H1 (cell line): ENCODE data around the gene RPS26. TPM values are rescaled to one million over a fixed set of nuclear protein-coding genes. Genes with fewer than 3 reads are reported as not detected.

Source experiments
- BACH1 ChIP-seq: IDR thresholded peaks from 2 replicates; pipeline ENCODE4 v1.6.1; 2012; ENCODE audit warnings: low read length, improper control_type of control experiment
- CHD1 ChIP-seq: IDR thresholded peaks from 2 replicates; pipeline ENCODE4 v1.6.1; 2012; ENCODE audit warnings: low read depth, low read length, improper control_type of control experiment
- EGR1 ChIP-seq: IDR thresholded peaks from 2 replicates; pipeline ENCODE4 v1.6.1; 2011; ENCODE audit warnings: low read depth, low read length, borderline replicate concordance
- HDAC6 ChIP-seq: IDR thresholded peaks from one replicate; pipeline ENCODE4 v1.7.1; 2012; ENCODE audit warnings: low read depth, mild to moderate bottlenecking, inconsistent platforms, low read length, moderate library complexity
- POU5F1 ChIP-seq: IDR thresholded peaks from 2 replicates; pipeline ENCODE4 v1.6.1; 2011; ENCODE audit warnings: low read depth, mild to moderate bottlenecking, low read length, moderate library complexity
- RXRA ChIP-seq: IDR thresholded peaks from 2 replicates; pipeline ENCODE4 v1.6.1; 2011; ENCODE audit warnings: low read depth, mild to moderate bottlenecking, low read length, moderate library complexity; ENCODE audit not compliant: insufficient read depth
- SIN3A ChIP-seq, 2 experiments: IDR thresholded peaks in 1 of 2; conservative IDR thresholded peaks in 1 of 2; 2 replicates each; pipeline ENCODE4 v1.6.1; 2011 to 2012; ENCODE audit warnings: low read length in 2 of 2, improper control_type of control experiment in 1 of 2, low read depth in 1 of 2, mild to moderate bottlenecking in 1 of 2
- SIRT6 ChIP-seq: IDR thresholded peaks from one replicate; pipeline ENCODE4 v1.7.1; 2012; ENCODE audit warnings: low read length, inconsistent platforms
- TAF1 ChIP-seq: IDR thresholded peaks from 2 replicates; pipeline ENCODE4 v1.6.1; 2011; ENCODE audit warnings: mild to moderate bottlenecking, low read depth, low read length
- TEAD4 ChIP-seq: IDR thresholded peaks from 2 replicates; pipeline ENCODE4 v1.6.1; 2012; ENCODE audit warnings: low read depth, low read length, inconsistent platforms, mixed read lengths
- polyA plus RNA-seq, 7 experiments: library from polyadenylated mRNA; depleted of rRNA in 3 of 7; stranded (reverse) in 5 of 7; unstranded in 2 of 7; fragments of >200 nt in 5 of 7; fragments of 200-250 nt in 2 of 7; gene quantifications; 1 replicate in 5 of 7; 2 replicates in 1 of 7; 4 replicates in 1 of 7; pipeline versions ENCODE4 v1.2.1 to v1.2.3, GENCODE V29; 2011 to 2013; ENCODE audit warnings: missing spikeins in 2 of 7, mixed read lengths in 2 of 7
- total RNA-seq: library from RNA; stranded (reverse); fragmentation: NEBNext Ultra II Directional; extraction: Animal tissue kit (Norgen Biotek cat#: 25700); gene quantifications from 2 replicates; pipeline ENCODE4 v1.2.1, GENCODE V29; 2021

Gene RPS26
- total and polyA plus RNA-seq, 2 of the 8 experiments (the other 6 are each of a cell fraction or from before 2014, with no cell fraction given): 53.4 to 1,922 TPM

DNA sequence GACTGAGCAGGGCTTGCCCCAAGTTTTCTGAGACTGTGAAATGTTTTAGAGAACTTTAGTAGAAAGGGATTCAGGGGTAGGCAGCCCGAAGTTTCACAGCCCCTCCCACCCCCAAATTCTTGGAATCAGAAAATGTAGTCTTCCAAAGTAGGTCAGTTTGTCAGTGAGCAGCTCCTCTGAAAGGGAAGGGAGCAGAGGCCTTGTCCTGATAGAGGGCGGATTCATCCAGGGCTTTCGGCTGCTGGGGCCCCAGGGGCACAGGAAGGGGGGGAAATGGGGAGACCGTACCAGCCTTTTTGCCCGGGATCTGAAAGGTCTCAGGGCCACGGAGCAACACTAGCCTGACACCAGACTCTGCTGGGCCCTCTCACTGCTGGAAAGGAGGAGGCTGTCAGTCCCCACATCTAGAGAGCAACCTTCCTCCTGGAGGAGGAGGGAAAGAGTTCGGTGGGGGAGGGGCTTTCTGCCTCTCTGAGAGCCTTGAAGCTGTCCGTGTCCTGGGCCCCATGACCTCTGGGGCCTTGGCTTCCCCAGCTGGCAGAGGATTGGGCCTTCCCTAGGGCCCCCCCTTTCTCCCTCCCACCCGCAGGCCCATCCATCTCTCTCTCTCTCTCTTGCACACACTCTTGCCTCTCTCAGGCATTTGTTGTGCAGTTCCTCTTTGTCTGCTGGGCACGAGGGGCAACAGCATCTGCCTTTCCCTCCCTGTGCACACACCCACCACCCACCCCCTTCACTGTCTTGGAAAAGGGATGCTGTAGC is 21.1 kb upstream of the RPS26 start, which contains the start of gene IKZF4 (continued):
- peak; percentile 43 to 76; a peak in 2 of 4 replicates for TF ChIP-seq SIN3A (conservative IDR thresholded peaks at IDR 0.05 in 1 of 2, IDR thresholded peaks at IDR 0.05 in 1 of 2; ENCODE audit: low read depth in 1 of 2, low read length in 2 of 2)
- no peak for TF ChIP-seq EGR1
- no peak for TF ChIP-seq POU5F1
- TF ChIP-seq TAF1: peak; percentile 83
- no peak for TF ChIP-seq HDAC6
- TF ChIP-seq BACH1: no peak
- no peak for TF ChIP-seq CHD1
- TF ChIP-seq RXRA: 0 out of 2 replicates have a peak, but pooled peaks have one; percentile 7
- no peak for TF ChIP-seq SIRT6
- no peak for TF ChIP-seq TEAD4
- TF ChIP-seq, all 59 proteins: peak for 8
